Tongue (tissue), 2 donors: Measurements from ENCODE around the gene TBX5. TPM values are rescaled to one million over a fixed set of nuclear protein-coding genes. Genes with fewer than 3 reads are reported as not detected.
A peak's percentile ranks its signal among the peaks of the same experiment; 100 is the strongest.

Experiments
- DNase-seq: peaks from one replicate; pipeline ENCODE4 v3.0.0-alpha.2; 2015
- total RNA-seq: library from RNA; depleted of rRNA; stranded (reverse); fragments of >200 nt; gene quantifications from one replicate; pipeline ENCODE4 v1.2.3, GENCODE V29; 2014

TBX5 gene
- total RNA-seq, 1 donor from 2014 or later = not detected

- no peak for DNase-seq
Observed at GRCh38 chr12:114318984-114319383, 87.0 kb downstream of the TBX5 start.

DNA sequence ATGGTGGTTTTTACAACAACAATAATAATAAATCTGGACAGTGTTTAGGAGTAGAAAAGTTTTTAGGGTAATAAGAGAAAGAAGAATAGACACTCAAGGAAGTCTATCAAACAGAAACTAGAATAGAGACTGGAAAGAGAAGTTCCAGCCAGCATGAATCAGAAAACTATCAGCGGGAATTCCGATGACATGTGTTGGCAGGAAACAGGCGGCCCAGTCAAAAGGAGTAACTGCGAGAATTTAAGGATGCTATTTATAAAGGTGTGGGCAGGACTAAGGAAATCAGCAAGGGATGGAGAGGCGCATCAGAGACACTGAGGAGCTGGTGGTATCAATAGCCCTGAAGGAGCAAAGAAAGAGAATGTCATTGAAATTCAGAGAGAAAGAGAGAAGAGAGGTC lies 89.9 kb downstream of the TBX5 start:
- no peak for DNase-seq

DNA sequence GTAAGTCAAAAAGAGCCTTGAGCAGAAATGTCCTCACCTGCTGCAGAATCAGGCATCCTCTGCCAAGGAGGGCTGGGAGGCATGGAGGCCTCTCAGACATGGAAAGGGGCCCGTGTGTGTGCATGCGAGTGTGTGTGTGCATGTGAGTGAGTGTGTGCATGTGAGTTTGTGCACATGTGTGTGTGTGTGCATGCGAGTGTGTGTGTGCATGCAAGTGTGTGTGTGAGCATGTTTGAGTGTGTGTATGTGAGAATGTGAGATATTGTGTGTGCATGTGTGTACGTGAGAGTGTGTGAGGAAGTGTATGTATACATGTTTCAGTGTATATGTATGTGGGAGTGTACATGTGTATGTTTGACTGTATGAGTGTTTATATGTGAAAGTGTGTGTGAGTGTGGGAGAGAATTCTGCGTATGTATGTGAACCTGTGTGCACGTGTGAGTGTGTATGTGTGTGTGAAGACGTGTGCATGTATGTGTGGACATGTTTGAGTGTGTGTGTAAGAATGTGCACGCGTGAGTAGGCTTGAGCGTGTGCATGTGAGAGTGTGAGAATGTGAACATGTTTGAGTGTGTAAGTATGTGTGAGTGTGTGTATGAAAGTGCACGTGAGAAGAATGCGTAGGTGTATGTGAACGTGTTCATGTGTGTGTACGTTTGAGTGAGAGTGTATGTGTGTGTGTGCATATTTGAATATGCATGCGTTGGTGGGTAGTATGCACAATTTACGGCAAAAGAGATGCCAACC lies 90.8 kb downstream of the TBX5 start:
- no peak for DNase-seq

- no peak for DNase-seq
Observed at GRCh38 chr12:114314403-114314802, 91.5 kb downstream of the TBX5 start.

DNA sequence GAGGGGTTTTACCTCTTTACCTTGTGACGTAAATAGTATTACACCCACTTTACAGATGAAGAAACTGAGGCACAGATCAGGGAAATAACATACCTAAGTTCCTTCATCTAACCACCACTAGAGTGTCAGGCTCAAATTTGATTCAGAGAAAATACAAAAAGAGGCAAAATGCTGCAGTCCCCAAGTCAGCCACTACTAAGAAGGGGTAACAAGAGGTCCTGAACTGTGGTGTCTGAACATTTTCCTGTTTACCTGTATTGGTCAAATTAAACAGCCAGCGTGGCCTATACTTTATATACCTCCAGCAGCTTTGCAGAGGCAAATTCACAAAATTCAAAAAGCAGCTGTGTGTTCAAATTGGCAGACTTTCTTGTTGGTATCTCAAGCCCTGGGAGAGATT lies 92.0 kb downstream of the TBX5 start:
- no peak for DNase-seq

DNA sequence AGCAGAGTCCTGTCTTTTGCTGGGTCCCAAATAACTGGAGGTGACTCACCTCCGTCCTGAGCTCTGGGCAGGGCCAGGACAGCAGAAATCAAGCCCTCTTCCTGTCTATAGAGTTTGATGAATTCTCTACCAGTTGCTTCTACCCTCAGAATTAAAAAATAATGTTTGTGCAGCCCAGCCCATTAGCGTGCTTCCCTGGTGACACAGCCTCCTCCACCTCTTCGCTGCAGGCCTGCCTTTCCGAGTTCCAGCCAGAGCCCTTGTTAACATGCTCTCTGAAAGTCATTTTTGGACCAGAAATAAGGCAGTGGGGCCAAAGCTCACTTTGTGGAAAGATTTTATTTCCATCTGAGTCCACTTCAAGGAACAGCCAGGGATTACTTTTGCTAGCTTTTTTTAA lies 94.0 kb downstream of the TBX5 start:
- DNase-seq = peak; percentile 48

DNA sequence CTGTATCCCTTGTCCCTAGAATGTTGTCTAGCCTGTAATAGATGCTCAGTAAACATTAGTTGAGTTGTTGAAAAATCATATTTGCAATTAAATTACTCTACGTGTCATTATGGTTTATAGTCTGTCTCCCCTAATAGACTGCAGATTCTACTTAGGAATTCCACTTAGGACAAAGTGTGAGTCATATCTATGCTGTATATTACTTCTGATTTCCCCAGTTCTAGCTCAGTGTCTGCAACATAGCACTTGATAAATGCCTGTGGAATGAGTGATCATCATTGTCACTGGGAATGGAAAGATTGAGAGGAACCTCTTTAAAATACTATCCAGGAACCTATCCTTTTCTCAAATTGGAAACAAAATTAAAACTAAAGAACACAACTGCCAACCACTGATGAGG lies 99.3 kb downstream of the TBX5 start:
- DNase-seq = no peak

DNA sequence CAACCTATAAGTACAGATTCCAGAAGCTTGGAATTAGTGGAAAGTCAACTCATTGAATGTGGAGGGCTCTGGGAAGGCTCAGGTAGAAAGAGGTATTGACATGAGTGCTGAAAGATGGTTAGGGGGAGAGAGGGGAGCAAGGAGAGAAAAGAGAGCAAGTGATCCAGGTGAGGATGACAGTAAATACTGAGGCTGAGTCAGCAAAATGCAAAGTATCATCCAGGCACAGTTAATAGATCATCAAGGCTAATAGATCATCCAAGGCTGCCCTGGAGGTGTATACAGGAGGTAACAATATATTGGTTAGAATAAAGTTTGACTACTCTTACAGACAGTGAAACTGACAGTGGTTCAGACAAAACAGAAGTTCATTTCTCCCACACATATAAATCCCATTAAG lies 100.5 kb downstream of the TBX5 start:
- DNase-seq = no peak
